ENCODE data around the gene RAB14.

Gene RAB14

DNA sequence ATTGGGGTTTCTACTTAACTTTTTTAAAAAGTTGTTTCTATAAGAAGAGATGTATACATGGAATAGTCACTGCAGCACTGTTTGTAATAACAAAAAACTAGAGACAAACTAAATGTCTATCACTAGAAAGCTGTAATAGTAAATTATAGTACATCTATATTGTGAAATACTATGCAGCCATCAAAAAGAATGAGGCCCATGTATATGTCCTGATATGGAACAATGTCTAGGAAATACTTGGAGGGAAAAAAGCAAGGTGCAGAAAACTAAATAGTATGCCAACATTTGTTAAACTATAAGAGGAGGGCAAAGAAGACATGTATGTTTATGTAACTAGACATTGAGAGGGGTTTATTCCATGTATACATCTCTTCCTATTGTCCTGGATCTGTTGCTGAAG is 2.9 kb upstream of the RAB14 start:
- TF ChIP-seq, protein P1, sequence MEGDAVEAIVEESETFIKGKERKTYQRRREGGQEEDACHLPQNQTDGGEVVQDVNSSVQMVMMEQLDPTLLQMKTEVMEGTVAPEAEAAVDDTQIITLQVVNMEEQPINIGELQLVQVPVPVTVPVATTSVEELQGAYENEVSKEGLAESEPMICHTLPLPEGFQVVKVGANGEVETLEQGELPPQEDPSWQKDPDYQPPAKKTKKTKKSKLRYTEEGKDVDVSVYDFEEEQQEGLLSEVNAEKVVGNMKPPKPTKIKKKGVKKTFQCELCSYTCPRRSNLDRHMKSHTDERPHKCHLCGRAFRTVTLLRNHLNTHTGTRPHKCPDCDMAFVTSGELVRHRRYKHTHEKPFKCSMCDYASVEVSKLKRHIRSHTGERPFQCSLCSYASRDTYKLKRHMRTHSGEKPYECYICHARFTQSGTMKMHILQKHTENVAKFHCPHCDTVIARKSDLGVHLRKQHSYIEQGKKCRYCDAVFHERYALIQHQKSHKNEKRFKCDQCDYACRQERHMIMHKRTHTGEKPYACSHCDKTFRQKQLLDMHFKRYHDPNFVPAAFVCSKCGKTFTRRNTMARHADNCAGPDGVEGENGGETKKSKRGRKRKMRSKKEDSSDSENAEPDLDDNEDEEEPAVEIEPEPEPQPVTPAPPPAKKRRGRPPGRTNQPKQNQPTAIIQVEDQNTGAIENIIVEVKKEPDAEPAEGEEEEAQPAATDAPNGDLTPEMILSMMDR (IDR thresholded peaks at IDR 0.05; ENCODE audit: low read depth, low read length, missing control alignments), result no peak
- in situ Hi-C loops (cut with HindIII; ENCODE audit: low sequenced_read_pairs), result no loop called here
- no peak for DNase-seq (ENCODE audit: low read depth)
- no peak overlapping the region for H3K4me3 ChIP-seq (ENCODE audit: low read depth, low read length)

DNA sequence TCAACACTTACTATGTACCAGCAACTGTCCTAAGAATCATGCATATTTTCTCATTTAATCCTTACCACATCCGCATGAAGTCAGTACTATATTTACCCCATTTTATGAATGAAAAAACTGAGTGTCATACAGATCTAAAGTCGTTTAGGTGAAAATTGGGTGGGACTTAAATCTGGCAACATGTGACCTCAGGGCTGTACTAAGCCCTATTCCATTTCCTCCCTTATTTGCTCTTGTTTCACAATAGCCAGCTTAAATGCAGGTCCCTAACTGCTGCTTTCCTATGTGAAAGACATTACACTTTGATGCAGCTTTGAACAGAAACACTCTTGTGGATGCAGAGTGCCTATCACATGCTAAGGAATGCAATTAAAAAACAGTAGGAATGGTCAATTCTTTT is 2.5 kb upstream of the RAB14 start:
- in situ Hi-C loops (cut with HindIII; ENCODE audit: low sequenced_read_pairs), result no loop called here
- no peak for DNase-seq (ENCODE audit: low read depth)
- TF ChIP-seq, protein P1 (IDR thresholded peaks at IDR 0.05; ENCODE audit: low read depth, low read length, missing control alignments), result no peak
- no peak overlapping the region for H3K4me3 ChIP-seq (ENCODE audit: low read depth, low read length)

DNA sequence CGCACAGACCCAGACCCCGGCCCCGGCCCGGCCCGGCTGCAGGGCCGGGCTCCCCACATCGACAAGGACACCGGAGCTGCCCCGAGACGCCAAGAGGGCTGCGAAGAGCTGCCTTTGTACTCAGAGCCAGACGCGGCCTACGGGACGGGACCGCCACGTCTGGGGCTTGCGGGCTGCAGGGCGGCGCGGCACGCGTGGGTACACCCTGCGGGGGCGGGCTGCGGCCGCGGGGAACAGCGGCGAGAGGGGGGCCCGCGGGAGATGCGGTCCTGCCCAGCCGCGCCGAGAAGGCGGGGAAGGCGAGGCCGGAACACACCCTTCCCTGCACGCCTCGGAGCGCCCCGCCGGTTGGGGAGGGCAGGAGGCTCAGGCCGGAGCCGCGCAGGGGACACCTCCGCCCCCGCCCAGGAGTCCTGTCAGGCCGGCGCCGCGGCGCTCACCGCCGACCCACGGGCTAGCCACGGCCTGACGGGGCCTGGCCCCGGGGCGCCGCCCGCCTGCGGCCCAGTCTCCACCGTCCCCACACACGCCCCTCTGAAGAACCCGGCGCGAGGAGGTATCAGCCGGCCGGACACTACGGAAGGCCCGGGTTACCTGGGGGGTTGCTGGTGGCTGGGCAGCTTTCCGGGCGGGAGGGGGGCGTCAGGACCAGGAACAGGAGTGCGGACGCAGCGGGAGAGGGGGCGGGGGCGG is 478 bp downstream of the RAB14 start:
- DNase-seq (ENCODE audit: low read depth), result no peak
- H3K4me3 ChIP-seq (ENCODE audit: low read depth, low read length), result peak overlapping the region; percentile 77
- TF ChIP-seq, protein P1 (IDR thresholded peaks at IDR 0.05; ENCODE audit: low read depth, low read length, missing control alignments), result no peak
- in situ Hi-C loops (cut with HindIII; ENCODE audit: low sequenced_read_pairs), result no loop called here

DNA sequence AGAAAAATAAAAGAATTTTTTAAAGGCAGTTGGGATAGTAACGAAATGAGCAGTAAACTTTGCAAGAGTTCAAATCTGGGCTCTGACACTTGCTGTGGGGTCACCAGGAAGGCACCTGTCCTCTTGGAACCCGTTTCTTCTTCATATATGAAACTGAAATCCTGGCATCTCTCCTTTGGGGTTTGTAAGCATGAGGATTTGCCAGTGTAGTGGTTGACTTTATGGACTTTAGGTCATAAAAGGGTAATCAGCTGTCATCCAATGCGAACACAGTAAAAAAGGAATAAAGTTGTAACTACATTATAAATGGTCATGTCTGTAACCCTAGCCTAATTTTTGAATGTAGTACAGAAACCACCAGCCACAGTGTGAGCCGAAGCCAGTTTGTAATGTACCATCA is 1.3 kb downstream of the RAB14 start:
- DNase-seq (ENCODE audit: low read depth), result no peak
- H3K4me3 ChIP-seq (ENCODE audit: low read depth, low read length), result peak overlapping the region; percentile 77
- in situ Hi-C loops (cut with HindIII; ENCODE audit: low sequenced_read_pairs), result no loop called here
- TF ChIP-seq, protein P1 (IDR thresholded peaks at IDR 0.05; ENCODE audit: low read depth, low read length, missing control alignments), result no peak

DNA sequence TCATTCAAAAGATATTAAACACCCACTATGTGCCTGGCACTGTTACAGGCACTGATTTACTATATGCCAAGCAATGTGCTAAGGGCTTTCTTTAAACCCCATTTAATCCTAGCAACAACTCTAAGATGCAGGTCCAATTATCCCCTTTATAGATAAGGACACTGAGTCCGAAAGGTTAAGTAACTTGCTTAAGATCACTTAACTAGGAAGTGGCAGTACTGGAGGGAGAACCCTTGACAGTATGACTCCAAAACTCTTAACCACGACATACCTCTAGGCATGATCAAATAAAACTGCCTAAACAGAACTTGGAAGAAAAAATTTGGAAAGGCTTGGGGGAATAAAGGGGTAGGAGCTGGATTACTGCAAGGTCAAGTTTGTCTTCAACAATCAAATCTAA is 1.7 kb downstream of the RAB14 start:
- DNase-seq (ENCODE audit: low read depth), result no peak
- TF ChIP-seq, protein P1 (IDR thresholded peaks at IDR 0.05; ENCODE audit: low read depth, low read length, missing control alignments), result no peak
- H3K4me3 ChIP-seq (ENCODE audit: low read depth, low read length), result peak overlapping the region; percentile 77
- in situ Hi-C loops (cut with HindIII; ENCODE audit: low sequenced_read_pairs), result no loop called here

DNA sequence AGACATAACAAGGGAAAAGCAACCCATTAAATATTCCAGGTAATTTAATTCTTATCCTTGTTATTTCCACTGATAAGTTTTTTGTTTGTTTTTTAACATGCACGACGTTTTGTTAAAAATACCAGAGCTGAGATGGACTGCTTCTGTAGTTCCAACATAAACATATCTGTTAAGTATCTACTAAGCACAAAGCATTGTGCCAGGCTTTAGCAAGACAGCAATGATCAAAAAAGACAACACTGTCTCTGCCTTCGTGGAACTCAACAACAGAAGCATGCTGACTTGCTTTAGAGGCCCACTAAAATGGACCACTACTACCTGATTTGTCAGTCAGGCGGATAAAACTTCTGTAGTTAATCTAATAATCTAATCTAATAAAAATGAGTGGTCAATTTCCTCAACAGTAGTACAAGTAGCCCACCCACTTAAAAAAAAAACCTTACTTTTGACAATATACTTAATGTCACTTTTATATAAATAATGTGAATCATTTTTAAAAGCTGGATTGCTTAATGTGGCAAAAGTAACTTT is 3.1 kb downstream of the RAB14 start:
- in situ Hi-C loops (cut with HindIII; ENCODE audit: low sequenced_read_pairs), result no loop called here
- no peak overlapping the region for H3K4me3 ChIP-seq (ENCODE audit: low read depth, low read length)
- TF ChIP-seq, protein P1 (IDR thresholded peaks at IDR 0.05; ENCODE audit: low read depth, low read length, missing control alignments), result no peak
- DNase-seq (ENCODE audit: low read depth), result no peak
